ENCODE measurements around the gene MYL3. TPM values are rescaled to one million over a fixed set of nuclear protein-coding genes. Genes with fewer than 3 reads are reported as not detected.

MYL3 gene
- total and polyA plus RNA-seq, 2 experiments from 2014 or later = not detected

DNA sequence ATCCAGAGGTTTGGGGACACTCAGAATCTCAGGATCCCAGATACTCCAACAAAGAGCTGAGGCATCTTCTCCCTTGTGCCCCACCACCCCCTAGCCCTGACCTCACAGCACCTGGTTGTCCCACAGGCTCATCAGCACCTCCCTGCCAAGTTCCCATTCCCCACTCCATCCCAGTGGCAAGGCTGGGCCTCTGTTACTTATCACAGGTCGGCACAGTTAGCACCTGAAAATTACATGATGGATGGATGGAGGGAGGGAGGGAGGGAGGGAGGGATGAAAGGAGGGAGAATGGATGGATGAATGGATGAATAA is 12.8 kb downstream of the MYL3 start:
- H3K27me3 ChIP-seq (ENCODE audit: insufficient read depth) = peaks cover 14% of the 10 kb centered on the region; the same call in 1 of the 2 replicates
- Mint-ChIP-seq H3K36me3 (ENCODE audit: low read depth) (no peaks in the 10 kb centered on the region), H3K4me1 (peaks cover 4% of the 10 kb centered on the region; the same call in 2 of the 3 replicates), H3K27ac (no peak overlapping the region), H3K9me3 (no peaks in the 10 kb centered on the region; the same call in 2 of the 3 replicates), H3K27me3 (ENCODE audit: insufficient read depth, low read depth, poor library complexity) (peaks cover 22% of the 10 kb centered on the region), H3K4me3 (no peak overlapping the region)
- H4K20me1 ChIP-seq (replicated peaks; ENCODE audit: insufficient read depth) = no peaks in the 10 kb centered on the region
- no peaks in the 10 kb centered on the region for H3K9me2 ChIP-seq (ENCODE audit: insufficient read depth)
- no peak overlapping the region for H3K27ac ChIP-seq (ENCODE audit: low read depth)
- no peaks in the 10 kb centered on the region for H3K36me3 ChIP-seq (ENCODE audit: insufficient read depth)
- no peak overlapping the region for H3K4me2 ChIP-seq
- H3F3A ChIP-seq (replicated peaks; ENCODE audit: low read depth) = 0 out of 2 replicates have a peak, but pooled peaks cover 3% of the 10 kb centered on the region
- H3K79me2 ChIP-seq (replicated peaks; ENCODE audit: insufficient read depth) = no peaks in the 10 kb centered on the region
- ATAC-seq (no peak), DNase-seq (ENCODE audit: low spot score) (no peak)
- H2AFZ ChIP-seq = no peak overlapping the region
- TF ChIP-seq, protein P1, sequence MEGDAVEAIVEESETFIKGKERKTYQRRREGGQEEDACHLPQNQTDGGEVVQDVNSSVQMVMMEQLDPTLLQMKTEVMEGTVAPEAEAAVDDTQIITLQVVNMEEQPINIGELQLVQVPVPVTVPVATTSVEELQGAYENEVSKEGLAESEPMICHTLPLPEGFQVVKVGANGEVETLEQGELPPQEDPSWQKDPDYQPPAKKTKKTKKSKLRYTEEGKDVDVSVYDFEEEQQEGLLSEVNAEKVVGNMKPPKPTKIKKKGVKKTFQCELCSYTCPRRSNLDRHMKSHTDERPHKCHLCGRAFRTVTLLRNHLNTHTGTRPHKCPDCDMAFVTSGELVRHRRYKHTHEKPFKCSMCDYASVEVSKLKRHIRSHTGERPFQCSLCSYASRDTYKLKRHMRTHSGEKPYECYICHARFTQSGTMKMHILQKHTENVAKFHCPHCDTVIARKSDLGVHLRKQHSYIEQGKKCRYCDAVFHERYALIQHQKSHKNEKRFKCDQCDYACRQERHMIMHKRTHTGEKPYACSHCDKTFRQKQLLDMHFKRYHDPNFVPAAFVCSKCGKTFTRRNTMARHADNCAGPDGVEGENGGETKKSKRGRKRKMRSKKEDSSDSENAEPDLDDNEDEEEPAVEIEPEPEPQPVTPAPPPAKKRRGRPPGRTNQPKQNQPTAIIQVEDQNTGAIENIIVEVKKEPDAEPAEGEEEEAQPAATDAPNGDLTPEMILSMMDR (conservative IDR thresholded peaks at IDR 0.05; ENCODE audit: low read depth in 2 of 2) = no peak
- TF ChIP-seq ZNF114 (CRISPR knock-in tag; IDR thresholded peaks at IDR 0.05) (no peak), EZH2 (IDR thresholded peaks at IDR 0.05; ENCODE audit: low read depth, unreplicated experiment) (no peak), EZH2phosphoT487 (IDR thresholded peaks at IDR 0.05; ENCODE audit: unreplicated experiment) (no peak)
- H3K4me3 ChIP-seq = no peak overlapping the region
- H3K4me1 ChIP-seq (ENCODE audit: insufficient read depth) = peaks cover 4% of the 10 kb centered on the region

DNA sequence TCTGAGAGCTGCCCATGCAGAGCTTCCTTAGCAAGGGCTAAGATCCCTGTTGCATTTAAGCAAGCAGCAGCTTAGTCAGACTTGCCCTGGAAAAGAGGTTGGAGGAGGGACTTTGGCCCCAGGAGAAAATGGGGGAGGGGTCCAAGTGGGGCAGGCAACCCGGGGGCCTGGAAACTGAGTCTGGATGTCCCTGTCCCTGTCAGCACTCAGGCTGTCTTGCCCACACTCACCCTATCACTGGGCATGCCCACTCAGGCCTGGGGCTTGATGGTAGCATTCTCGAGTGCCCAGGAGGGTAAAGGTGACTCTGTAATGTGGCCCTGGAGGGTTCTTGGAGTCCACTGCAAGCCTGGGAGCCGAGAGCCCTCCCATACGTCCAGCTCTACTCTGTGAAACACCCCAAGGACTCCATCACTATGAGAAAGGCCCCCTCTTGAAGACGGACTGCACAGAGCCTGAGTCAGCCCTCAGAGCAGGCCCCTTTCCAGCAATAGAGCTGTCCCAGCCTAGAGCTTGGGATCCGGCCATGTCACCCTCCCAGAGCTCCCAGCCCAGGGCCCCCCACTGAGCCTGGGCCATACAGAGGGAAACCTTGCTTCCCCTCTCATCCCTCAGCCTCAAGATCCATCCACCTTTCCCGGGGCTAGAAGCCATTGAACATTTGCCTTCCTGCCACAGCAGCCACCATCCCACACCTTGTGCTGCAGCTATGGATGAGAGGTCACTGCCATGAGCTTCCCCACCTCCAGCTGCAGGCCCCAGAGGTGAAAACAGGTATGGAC is 13.4 kb downstream of the MYL3 start:
- H3K4me2 ChIP-seq = no peak overlapping the region
- H3K4me3 Mint-ChIP-seq = no peak overlapping the region
- no peak overlapping the region for H2AFZ ChIP-seq
- TF ChIP-seq EZH2phosphoT487 (IDR thresholded peaks at IDR 0.05; ENCODE audit: unreplicated experiment) (no peak), POLR2AphosphoS5 (IDR thresholded peaks at IDR 0.05; ENCODE audit: low read depth) (no peak), ZNF114 (CRISPR knock-in tag; IDR thresholded peaks at IDR 0.05) (no peak)
- TF ChIP-seq, protein P2, sequence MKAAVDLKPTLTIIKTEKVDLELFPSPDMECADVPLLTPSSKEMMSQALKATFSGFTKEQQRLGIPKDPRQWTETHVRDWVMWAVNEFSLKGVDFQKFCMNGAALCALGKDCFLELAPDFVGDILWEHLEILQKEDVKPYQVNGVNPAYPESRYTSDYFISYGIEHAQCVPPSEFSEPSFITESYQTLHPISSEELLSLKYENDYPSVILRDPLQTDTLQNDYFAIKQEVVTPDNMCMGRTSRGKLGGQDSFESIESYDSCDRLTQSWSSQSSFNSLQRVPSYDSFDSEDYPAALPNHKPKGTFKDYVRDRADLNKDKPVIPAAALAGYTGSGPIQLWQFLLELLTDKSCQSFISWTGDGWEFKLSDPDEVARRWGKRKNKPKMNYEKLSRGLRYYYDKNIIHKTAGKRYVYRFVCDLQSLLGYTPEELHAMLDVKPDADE (IDR thresholded peaks at IDR 0.05) = no peak
- TF ChIP-seq, protein P3, sequence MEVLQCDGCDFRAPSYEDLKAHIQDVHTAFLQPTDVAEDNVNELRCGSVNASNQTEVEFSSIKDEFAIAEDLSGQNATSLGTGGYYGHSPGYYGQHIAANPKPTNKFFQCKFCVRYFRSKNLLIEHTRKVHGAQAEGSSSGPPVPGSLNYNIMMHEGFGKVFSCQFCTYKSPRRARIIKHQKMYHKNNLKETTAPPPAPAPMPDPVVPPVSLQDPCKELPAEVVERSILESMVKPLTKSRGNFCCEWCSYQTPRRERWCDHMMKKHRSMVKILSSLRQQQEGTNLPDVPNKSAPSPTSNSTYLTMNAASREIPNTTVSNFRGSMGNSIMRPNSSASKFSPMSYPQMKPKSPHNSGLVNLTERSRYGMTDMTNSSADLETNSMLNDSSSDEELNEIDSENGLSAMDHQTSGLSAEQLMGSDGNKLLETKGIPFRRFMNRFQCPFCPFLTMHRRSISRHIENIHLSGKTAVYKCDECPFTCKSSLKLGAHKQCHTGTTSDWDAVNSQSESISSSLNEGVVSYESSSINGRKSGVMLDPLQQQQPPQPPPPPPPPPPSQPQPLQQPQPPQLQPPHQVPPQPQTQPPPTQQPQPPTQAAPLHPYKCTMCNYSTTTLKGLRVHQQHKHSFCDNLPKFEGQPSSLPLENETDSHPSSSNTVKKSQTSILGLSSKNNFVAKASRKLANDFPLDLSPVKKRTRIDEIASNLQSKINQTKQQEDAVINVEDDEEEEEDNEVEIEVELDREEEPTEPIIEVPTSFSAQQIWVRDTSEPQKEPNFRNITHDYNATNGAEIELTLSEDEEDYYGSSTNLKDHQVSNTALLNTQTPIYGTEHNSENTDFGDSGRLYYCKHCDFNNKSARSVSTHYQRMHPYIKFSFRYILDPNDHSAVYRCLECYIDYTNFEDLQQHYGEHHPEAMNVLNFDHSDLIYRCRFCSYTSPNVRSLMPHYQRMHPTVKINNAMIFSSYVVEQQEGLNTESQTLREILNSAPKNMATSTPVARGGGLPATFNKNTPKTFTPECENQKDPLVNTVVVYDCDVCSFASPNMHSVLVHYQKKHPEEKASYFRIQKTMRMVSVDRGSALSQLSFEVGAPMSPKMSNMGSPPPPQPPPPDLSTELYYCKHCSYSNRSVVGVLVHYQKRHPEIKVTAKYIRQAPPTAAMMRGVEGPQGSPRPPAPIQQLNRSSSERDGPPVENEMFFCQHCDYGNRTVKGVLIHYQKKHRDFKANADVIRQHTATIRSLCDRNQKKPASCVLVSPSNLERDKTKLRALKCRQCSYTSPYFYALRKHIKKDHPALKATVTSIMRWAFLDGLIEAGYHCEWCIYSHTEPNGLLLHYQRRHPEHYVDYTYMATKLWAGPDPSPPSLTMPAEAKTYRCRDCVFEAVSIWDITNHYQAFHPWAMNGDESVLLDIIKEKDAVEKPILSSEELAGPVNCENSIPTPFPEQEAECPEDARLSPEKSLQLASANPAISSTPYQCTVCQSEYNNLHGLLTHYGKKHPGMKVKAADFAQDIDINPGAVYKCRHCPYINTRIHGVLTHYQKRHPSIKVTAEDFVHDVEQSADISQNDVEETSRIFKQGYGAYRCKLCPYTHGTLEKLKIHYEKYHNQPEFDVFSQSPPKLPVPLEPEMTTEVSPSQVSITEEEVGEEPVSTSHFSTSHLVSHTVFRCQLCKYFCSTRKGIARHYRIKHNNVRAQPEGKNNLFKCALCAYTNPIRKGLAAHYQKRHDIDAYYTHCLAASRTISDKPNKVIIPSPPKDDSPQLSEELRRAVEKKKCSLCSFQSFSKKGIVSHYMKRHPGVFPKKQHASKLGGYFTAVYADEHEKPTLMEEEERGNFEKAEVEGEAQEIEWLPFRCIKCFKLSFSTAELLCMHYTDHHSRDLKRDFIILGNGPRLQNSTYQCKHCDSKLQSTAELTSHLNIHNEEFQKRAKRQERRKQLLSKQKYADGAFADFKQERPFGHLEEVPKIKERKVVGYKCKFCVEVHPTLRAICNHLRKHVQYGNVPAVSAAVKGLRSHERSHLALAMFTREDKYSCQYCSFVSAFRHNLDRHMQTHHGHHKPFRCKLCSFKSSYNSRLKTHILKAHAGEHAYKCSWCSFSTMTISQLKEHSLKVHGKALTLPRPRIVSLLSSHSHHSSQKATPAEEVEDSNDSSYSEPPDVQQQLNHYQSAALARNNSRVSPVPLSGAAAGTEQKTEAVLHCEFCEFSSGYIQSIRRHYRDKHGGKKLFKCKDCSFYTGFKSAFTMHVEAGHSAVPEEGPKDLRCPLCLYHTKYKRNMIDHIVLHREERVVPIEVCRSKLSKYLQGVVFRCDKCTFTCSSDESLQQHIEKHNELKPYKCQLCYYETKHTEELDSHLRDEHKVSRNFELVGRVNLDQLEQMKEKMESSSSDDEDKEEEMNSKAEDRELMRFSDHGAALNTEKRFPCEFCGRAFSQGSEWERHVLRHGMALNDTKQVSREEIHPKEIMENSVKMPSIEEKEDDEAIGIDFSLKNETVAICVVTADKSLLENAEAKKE (CRISPR knock-in tag; IDR thresholded peaks at IDR 0.05) = no peak

More for the DNA sequence above, 13.4 kb downstream of the MYL3 start:
- Histone ChIP-seq H3K27ac (ENCODE audit: low read depth) (no peak overlapping the region), H3K36me3 (ENCODE audit: insufficient read depth) (no peaks in the 10 kb centered on the region), H3F3A (replicated peaks; ENCODE audit: low read depth) (0 out of 2 replicates have a peak, but pooled peaks cover 3% of the 10 kb centered on the region), H3K4me1 (ENCODE audit: insufficient read depth) (peaks cover 4% of the 10 kb centered on the region), H3K4me3 (no peak overlapping the region), H3K79me2 (replicated peaks; ENCODE audit: insufficient read depth) (no peaks in the 10 kb centered on the region), H3K9me2 (ENCODE audit: insufficient read depth) (no peaks in the 10 kb centered on the region), H4K20me1 (replicated peaks; ENCODE audit: insufficient read depth) (no peaks in the 10 kb centered on the region), H3K27me3 (ENCODE audit: insufficient read depth) (peaks cover 14% of the 10 kb centered on the region; the same call in 1 of the 2 replicates)
- Mint-ChIP-seq H3K27me3 (ENCODE audit: insufficient read depth, low read depth, poor library complexity) (peaks cover 21% of the 10 kb centered on the region), H3K9me3 (no peaks in the 10 kb centered on the region; the same call in 2 of the 3 replicates), H3K27ac (no peak overlapping the region), H3K4me1 (peaks cover 7% of the 10 kb centered on the region; the same call in 2 of the 3 replicates), H3K36me3 (ENCODE audit: low read depth) (no peaks in the 10 kb centered on the region)
- ATAC-seq (no peak), DNase-seq (ENCODE audit: low spot score) (no peak)
